ENCODE data around the gene KLHL14. TPM values are rescaled to one million over a fixed set of nuclear protein-coding genes. Genes with fewer than 3 reads are reported as not detected.

KLHL14 gene
- total RNA-seq, 4 donors from 2014 or later: 0.14 to 0.75 (median 0.64) TPM; not detected in 1

GRCh38 chr18:32771871-32772580 lies 797 bp downstream of the KLHL14 start:
- H3K4me1 ChIP-seq: peaks cover 17 to 22% (median 22%) of the 10 kb centered on the region in 4 donors
- in situ Hi-C loops (cut with MboI; ENCODE audit: low pct_ligation_motif_present in 1 of 4, low pct_unique_long_range_greater_than_20kb in 1 of 4, low sequenced_read_pairs in 3 of 4) (no loop called here), intact Hi-C loops (cut with DNase I; ENCODE audit: low total_unique reads) (no loop called here)
- peak overlapping the region; percentile 4 to 54 (median 31) for H3K4me3 ChIP-seq
- H3K27ac ChIP-seq: no peak overlapping the region
- peaks cover 61% of the 10 kb centered on the region for H3K27me3 ChIP-seq
- no peak for DNase-seq
- H3K9me3 ChIP-seq: no peaks in the 10 kb centered on the region
- 7% methylated on average over 14 to 23 of the region's 50 CpGs for WGBS, 2 donors (ENCODE audit: low coverage in 1 of 2)
- TF ChIP-seq, protein P1, sequence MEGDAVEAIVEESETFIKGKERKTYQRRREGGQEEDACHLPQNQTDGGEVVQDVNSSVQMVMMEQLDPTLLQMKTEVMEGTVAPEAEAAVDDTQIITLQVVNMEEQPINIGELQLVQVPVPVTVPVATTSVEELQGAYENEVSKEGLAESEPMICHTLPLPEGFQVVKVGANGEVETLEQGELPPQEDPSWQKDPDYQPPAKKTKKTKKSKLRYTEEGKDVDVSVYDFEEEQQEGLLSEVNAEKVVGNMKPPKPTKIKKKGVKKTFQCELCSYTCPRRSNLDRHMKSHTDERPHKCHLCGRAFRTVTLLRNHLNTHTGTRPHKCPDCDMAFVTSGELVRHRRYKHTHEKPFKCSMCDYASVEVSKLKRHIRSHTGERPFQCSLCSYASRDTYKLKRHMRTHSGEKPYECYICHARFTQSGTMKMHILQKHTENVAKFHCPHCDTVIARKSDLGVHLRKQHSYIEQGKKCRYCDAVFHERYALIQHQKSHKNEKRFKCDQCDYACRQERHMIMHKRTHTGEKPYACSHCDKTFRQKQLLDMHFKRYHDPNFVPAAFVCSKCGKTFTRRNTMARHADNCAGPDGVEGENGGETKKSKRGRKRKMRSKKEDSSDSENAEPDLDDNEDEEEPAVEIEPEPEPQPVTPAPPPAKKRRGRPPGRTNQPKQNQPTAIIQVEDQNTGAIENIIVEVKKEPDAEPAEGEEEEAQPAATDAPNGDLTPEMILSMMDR (IDR thresholded peaks at IDR 0.05): no peak
- TF ChIP-seq POLR2AphosphoS5 (IDR thresholded peaks at IDR 0.05) (no peak), POLR2A (IDR thresholded peaks at IDR 0.05) (no peak), EP300 (IDR thresholded peaks at IDR 0.05; ENCODE audit: low read depth) (no peak)
- no peaks in the 10 kb centered on the region for H3K36me3 ChIP-seq

- H3K27ac ChIP-seq: no peak overlapping the region
- H3K9me3 ChIP-seq: no peaks in the 10 kb centered on the region
- in situ Hi-C loops (cut with MboI; ENCODE audit: low pct_ligation_motif_present in 1 of 4, low pct_unique_long_range_greater_than_20kb in 1 of 4, low sequenced_read_pairs in 3 of 4) (no loop called here), intact Hi-C loops (cut with DNase I; ENCODE audit: low total_unique reads) (no loop called here)
- no peak for DNase-seq
- TF ChIP-seq POLR2AphosphoS5 (IDR thresholded peaks at IDR 0.05): no peak
- TF ChIP-seq, protein P1 (IDR thresholded peaks at IDR 0.05): no peak
- no peak for TF ChIP-seq EP300 (IDR thresholded peaks at IDR 0.05; ENCODE audit: low read depth)
- no peak for TF ChIP-seq POLR2A (IDR thresholded peaks at IDR 0.05)
- H3K4me3 ChIP-seq: peak overlapping the region; percentile 4 to 54 (median 28)
- 2% methylated on average over 37 of the region's 37 CpGs; no CpG with 5 or more reads in 1 of the 2 donors for WGBS, 2 donors (ENCODE audit: low coverage in 1 of 2)
- no peaks in the 10 kb centered on the region for H3K36me3 ChIP-seq
- peaks cover 17 to 22% (median 22%) of the 10 kb centered on the region in 4 donors for H3K4me1 ChIP-seq
- peaks cover 63% of the 10 kb centered on the region for H3K27me3 ChIP-seq
Observed at GRCh38 chr18:32771169-32771751, 1.6 kb downstream of the KLHL14 start.

- no peak for DNase-seq
- Histone ChIP-seq H3K4me1 (peaks cover 17 to 22% (median 22%) of the 10 kb centered on the region in 4 donors), H3K27me3 (peaks cover 63% of the 10 kb centered on the region), H3K9me3 (no peaks in the 10 kb centered on the region), H3K4me3 (peak overlapping the region; percentile 4 to 54 (median 28)), H3K36me3 (no peaks in the 10 kb centered on the region), H3K27ac (no peak overlapping the region)
- TF ChIP-seq EP300 (IDR thresholded peaks at IDR 0.05; ENCODE audit: low read depth) (no peak), POLR2AphosphoS5 (IDR thresholded peaks at IDR 0.05) (no peak)
- TF ChIP-seq, protein P1 (IDR thresholded peaks at IDR 0.05): no peak
- 0 to 2% methylated on average over 5 to 32 of the region's 34 CpGs for WGBS, 2 donors (ENCODE audit: low coverage in 1 of 2)
- intact Hi-C loops (cut with DNase I; ENCODE audit: low total_unique reads) (loop anchor here (1.0 kb wide), 1 partner anchor 45 kb away; no protein-coding TSS in a partner anchor), in situ Hi-C loops (cut with MboI; ENCODE audit: low pct_ligation_motif_present in 1 of 4, low pct_unique_long_range_greater_than_20kb in 1 of 4, low sequenced_read_pairs in 3 of 4) (no loop called here)
Observed at GRCh38 chr18:32770666-32771168, 2.1 kb downstream of the KLHL14 start.

DNA sequence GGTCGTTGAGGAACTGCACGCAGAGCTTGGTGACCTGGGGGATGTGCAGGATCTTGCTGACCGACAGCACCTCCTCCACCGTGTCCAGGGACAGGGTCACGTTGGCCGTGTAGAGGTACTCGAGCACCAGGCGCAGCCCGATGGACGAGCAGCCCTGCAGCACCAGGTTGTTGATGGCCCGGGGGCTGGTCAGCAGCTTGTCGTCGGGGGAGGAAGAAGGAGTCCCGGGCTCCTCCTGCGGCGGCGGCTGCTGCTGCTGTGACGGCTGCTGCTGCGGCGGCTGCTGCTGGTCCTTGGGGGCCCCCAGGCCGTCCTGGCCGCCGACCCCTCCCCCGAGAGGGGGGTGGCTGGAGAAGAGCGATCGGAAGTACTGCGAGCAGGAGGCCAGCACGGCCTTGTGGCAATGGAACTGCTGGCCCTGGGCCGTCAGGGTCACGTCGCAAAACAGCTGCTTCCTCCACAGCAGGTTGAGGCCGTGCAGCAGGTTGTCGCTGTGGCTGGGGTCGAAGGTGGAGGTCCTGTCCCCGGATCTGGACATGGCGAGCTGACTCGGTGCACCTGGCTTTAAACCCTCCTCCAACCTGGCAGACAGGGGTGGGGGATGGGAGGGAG lies 2.7 kb downstream of the KLHL14 start:
- 8% methylated on average over 26 of the region's 37 CpGs; no CpG with 5 or more reads in 1 of the 2 donors for WGBS, 2 donors (ENCODE audit: low coverage in 1 of 2)
- DNase-seq: no peak
- in situ Hi-C loops (cut with MboI; ENCODE audit: low pct_ligation_motif_present in 1 of 4, low pct_unique_long_range_greater_than_20kb in 1 of 4, low sequenced_read_pairs in 3 of 4) (no loop called here), intact Hi-C loops (cut with DNase I; ENCODE audit: low total_unique reads) (loop anchor here (1.0 kb wide), 1 partner anchor 45 kb away; no protein-coding TSS in a partner anchor)
- no peaks in the 10 kb centered on the region for H3K36me3 ChIP-seq
- peak overlapping the region in 2 of 4 donors; percentile 31 to 54 for H3K4me3 ChIP-seq
- peaks cover 63% of the 10 kb centered on the region for H3K27me3 ChIP-seq
- TF ChIP-seq, protein P1 (IDR thresholded peaks at IDR 0.05): no peak
- TF ChIP-seq POLR2AphosphoS5 (IDR thresholded peaks at IDR 0.05): no peak
- no peak for TF ChIP-seq EP300 (IDR thresholded peaks at IDR 0.05; ENCODE audit: low read depth)
- TF ChIP-seq POLR2A (IDR thresholded peaks at IDR 0.05): no peak
- H3K27ac ChIP-seq: no peak overlapping the region
- peaks cover 17 to 22% (median 22%) of the 10 kb centered on the region in 4 donors for H3K4me1 ChIP-seq
- no peaks in the 10 kb centered on the region for H3K9me3 ChIP-seq
